K562 (cell line): ENCODE data around the gene ATP5F1D. TPM values are rescaled to one million over a fixed set of nuclear protein-coding genes. Genes with fewer than 3 reads are reported as not detected.

Source experiments
- CBX8 ChIP-seq: fragments of 200-600 bp; sonication (generic); IDR thresholded peaks from 2 replicates; pipeline ENCODE4 v1.6.1; 2012; ENCODE audit warnings: borderline replicate concordance, mixed run types, low read depth, mild to moderate bottlenecking, moderate library complexity, mixed read lengths, low read length, control low read depth, inconsistent platforms; ENCODE audit not compliant: poor library complexity, severe bottlenecking; ENCODE audit errors: extremely low read depth
- MEIS2 ChIP-seq: fragments of 450-650 bp; IDR thresholded peaks from 2 replicates; pipeline ENCODE4 v1.6.1; 2014; ENCODE audit warnings: mild to moderate bottlenecking; ENCODE audit not compliant: partially characterized antibody
- NONO ChIP-seq, 2 experiments: fragments of 200-400 bp in 1 of 2; fragments of 450-650 bp in 1 of 2; formaldehyde crosslinking in 1 of 2; IDR thresholded peaks; 2 replicates each; pipeline ENCODE4 v1.6.1; 2017; ENCODE audit warnings: low read depth in 2 of 2, mild to moderate bottlenecking in 2 of 2, moderate library complexity in 2 of 2, low read length in 1 of 2
- PHF20 ChIP-seq: fragments of 450-650 bp; IDR thresholded peaks from 2 replicates; pipeline ENCODE4 v1.6.1; 2018; ENCODE audit not compliant: partially characterized antibody
- SP2 ChIP-seq: IDR thresholded peaks from 2 replicates; pipeline ENCODE4 v1.6.1; 2011; ENCODE audit warnings: mild to moderate bottlenecking, low read depth, low read length, moderate library complexity; ENCODE audit not compliant: poor library complexity, severe bottlenecking; ENCODE audit errors: extremely low read depth
- TCF7 ChIP-seq: sonication (generic); IDR thresholded peaks from 2 replicates; pipeline ENCODE4 v1.6.1; 2016; ENCODE audit warnings: antibody characterized with exemption, borderline replicate concordance
- ZNF445 ChIP-seq: fragments of 250-450 bp; sonication (Bioruptor Pico); IDR thresholded peaks from 2 replicates; pipeline ENCODE4 v1.4.0; 2020; ENCODE audit warnings: low read depth, mild to moderate bottlenecking, moderate library complexity
- ZNF668 ChIP-seq: fragments of 250-450 bp; sonication (Bioruptor Pico); IDR thresholded peaks from 2 replicates; pipeline ENCODE4 v1.8.0; 2022; ENCODE audit warnings: mild to moderate bottlenecking, inconsistent platforms
- polyA plus RNA-seq, 8 experiments: library from polyadenylated mRNA; depleted of rRNA in 4 of 8; stranded (reverse) in 5 of 8; unstranded in 3 of 8; fragments of >200 nt; fragmentation: Nextera tagmentation in 2 of 8; fragmentation: Illumina TruSeq in 1 of 8; extraction: Ambion mirVana in 2 of 8; extraction: Trizol in 1 of 8; gene quantifications; 2 replicates each; pipeline versions ENCODE4 v1.2.1 to v1.2.3, GENCODE V29; 2011 to 2014; ENCODE audit warnings: inconsistent platforms in 1 of 8, missing spikeins in 1 of 8
- total RNA-seq, 7 experiments: library from RNA; depleted of rRNA in 6 of 7; stranded (reverse); fragments of >200 nt in 6 of 7; fragmentation: Illumina TruSeq in 2 of 7; extraction: Trizol in 2 of 7; gene quantifications; 2 replicates each; pipeline versions ENCODE4 v1.2.1 to v1.2.3, GENCODE V29; 2011 to 2021; ENCODE audit warnings: low replicate concordance in 1 of 7
- TF ChIP-seq, protein P1 (sequence below): fragments of 450-650 bp; IDR thresholded peaks from 2 replicates; pipeline ENCODE4 v1.6.1; 2016; ENCODE audit warnings: low read depth, mild to moderate bottlenecking, moderate library complexity
- TF ChIP-seq, protein P2 (sequence below): sonication (generic); formaldehyde crosslinking; IDR thresholded peaks from 2 replicates; pipeline ENCODE4 v1.5.0; 2020; ENCODE audit warnings: missing genetic modification reagents
- TF ChIP-seq, protein P3 (sequence below): sonication (generic); formaldehyde crosslinking; IDR thresholded peaks from 2 replicates; pipeline ENCODE4 v1.8.1; 2023; ENCODE audit warnings: mild to moderate bottlenecking, missing genetic modification reagents

Gene ATP5F1D
- total and polyA plus RNA-seq, 9 of the 15 experiments (the other 6 are each of a cell fraction or from before 2014, with no cell fraction given) = 3.9 to 409 (median 36.8) TPM

DNA sequence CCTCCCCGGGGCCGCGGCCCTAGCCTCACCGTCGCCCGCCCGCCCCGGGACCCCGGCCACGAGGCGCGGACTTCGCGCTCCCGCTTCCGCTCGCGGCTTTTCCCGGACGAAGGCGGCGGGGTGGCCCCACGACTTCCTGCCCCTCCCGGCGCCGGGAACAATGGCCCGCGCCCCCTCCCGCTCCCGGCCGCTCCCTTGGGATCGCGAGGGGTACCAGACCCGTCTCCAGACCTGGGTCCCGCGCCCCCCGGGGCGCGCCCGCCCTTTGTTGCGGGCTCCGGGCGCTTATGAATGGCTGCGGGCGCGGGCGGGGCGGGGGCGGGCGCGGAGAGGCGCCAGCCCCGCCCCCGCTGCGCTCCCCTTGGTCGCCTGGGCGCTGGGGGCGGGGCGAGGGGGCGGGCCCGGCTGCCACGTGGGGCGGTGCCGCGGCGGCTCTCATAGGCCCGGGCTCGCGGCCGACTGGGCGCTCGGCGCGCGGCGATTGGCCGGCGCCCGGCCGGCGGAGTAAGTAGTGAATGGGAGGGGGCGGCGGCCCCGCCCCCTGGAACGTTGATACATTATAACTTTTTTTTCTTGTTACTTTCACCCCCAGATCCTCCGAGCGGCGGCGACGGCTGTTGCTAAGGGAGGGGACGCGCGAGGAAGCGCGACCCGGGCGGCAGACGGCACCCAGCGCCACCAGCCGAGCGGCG is 7.9 kb downstream of the ATP5F1D start (continued):
- TF ChIP-seq, protein P1, sequence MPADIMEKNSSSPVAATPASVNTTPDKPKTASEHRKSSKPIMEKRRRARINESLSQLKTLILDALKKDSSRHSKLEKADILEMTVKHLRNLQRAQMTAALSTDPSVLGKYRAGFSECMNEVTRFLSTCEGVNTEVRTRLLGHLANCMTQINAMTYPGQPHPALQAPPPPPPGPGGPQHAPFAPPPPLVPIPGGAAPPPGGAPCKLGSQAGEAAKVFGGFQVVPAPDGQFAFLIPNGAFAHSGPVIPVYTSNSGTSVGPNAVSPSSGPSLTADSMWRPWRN = no peak
- TF ChIP-seq ZNF445 (CRISPR knock-in tag) (no peak), CBX8 (no peak), SP2 (peak; percentile 29), MEIS2 (no peak), TCF7 (no peak), ZNF668 (CRISPR knock-in tag) (no peak), PHF20 (no peak), NONO (IDR thresholded peaks at IDR 0.05; ENCODE audit: low read depth in 2 of 2, low read length in 1 of 2) (peak in 1 of 2 experiments; percentile 60; a peak in 3 of 4 replicates)
- TF ChIP-seq, protein P2, sequence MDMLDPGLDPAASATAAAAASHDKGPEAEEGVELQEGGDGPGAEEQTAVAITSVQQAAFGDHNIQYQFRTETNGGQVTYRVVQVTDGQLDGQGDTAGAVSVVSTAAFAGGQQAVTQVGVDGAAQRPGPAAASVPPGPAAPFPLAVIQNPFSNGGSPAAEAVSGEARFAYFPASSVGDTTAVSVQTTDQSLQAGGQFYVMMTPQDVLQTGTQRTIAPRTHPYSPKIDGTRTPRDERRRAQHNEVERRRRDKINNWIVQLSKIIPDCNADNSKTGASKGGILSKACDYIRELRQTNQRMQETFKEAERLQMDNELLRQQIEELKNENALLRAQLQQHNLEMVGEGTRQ (CRISPR knock-in tag) = no peak
- TF ChIP-seq, protein P3, sequence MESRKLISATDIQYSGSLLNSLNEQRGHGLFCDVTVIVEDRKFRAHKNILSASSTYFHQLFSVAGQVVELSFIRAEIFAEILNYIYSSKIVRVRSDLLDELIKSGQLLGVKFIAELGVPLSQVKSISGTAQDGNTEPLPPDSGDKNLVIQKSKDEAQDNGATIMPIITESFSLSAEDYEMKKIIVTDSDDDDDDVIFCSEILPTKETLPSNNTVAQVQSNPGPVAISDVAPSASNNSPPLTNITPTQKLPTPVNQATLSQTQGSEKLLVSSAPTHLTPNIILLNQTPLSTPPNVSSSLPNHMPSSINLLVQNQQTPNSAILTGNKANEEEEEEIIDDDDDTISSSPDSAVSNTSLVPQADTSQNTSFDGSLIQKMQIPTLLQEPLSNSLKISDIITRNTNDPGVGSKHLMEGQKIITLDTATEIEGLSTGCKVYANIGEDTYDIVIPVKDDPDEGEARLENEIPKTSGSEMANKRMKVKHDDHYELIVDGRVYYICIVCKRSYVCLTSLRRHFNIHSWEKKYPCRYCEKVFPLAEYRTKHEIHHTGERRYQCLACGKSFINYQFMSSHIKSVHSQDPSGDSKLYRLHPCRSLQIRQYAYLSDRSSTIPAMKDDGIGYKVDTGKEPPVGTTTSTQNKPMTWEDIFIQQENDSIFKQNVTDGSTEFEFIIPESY (CRISPR knock-in tag) = no peak
